ENCODE measurements around the gene RPIA.

Gene RPIA

GRCh38 chr2:88673363-88673762 lies 18.1 kb upstream of the RPIA start:
- TF ChIP-seq POLR2A (IDR thresholded peaks at IDR 0.05; ENCODE audit: extremely low read depth, insufficient read length) (no peak), MAX (IDR thresholded peaks at IDR 0.05; ENCODE audit: low read depth, low read length) (no peak), CTCF (IDR thresholded peaks at IDR 0.05; ENCODE audit: low read depth, low read length) (no peak), MYC (IDR thresholded peaks at IDR 0.05; ENCODE audit: low read depth, low read length) (no peak)
- H3K4me3 ChIP-seq (ENCODE audit: low read depth, low read length), result no peak overlapping the region
- no peak for DNase-seq (ENCODE audit: low read depth)

GRCh38 chr2:88680266-88680902 lies 11.1 kb upstream of the RPIA start:
- DNase-seq (ENCODE audit: low read depth), result no peak
- H3K4me3 ChIP-seq (ENCODE audit: low read depth, low read length), result no peak overlapping the region
- no peak for TF ChIP-seq MAX (IDR thresholded peaks at IDR 0.05; ENCODE audit: low read depth, low read length)
- TF ChIP-seq POLR2A (IDR thresholded peaks at IDR 0.05; ENCODE audit: extremely low read depth, insufficient read length), result no peak
- TF ChIP-seq CTCF (IDR thresholded peaks at IDR 0.05; ENCODE audit: low read depth, low read length), result no peak
- TF ChIP-seq MYC (IDR thresholded peaks at IDR 0.05; ENCODE audit: low read depth, low read length), result no peak

- TF ChIP-seq MYC (IDR thresholded peaks at IDR 0.05; ENCODE audit: low read depth, low read length) (no peak), CTCF (IDR thresholded peaks at IDR 0.05; ENCODE audit: low read depth, low read length) (no peak), POLR2A (IDR thresholded peaks at IDR 0.05; ENCODE audit: extremely low read depth, insufficient read length) (no peak), MAX (IDR thresholded peaks at IDR 0.05; ENCODE audit: low read depth, low read length) (no peak)
- no peak for DNase-seq (ENCODE audit: low read depth)
- H3K4me3 ChIP-seq (ENCODE audit: low read depth, low read length), result no peak overlapping the region
Observed at GRCh38 chr2:88680916-88681315, 10.6 kb upstream of the RPIA start.

GRCh38 chr2:88683160-88684021 lies 8.1 kb upstream of the RPIA start:
- H3K4me3 ChIP-seq (ENCODE audit: low read depth, low read length), result no peak overlapping the region
- DNase-seq (ENCODE audit: low read depth), result peak; percentile 15
- no peak for TF ChIP-seq CTCF (IDR thresholded peaks at IDR 0.05; ENCODE audit: low read depth, low read length)
- no peak for TF ChIP-seq POLR2A (IDR thresholded peaks at IDR 0.05; ENCODE audit: extremely low read depth, insufficient read length)
- TF ChIP-seq MAX (IDR thresholded peaks at IDR 0.05; ENCODE audit: low read depth, low read length), result no peak
- TF ChIP-seq MYC (IDR thresholded peaks at IDR 0.05; ENCODE audit: low read depth, low read length), result no peak

- no peak for DNase-seq (ENCODE audit: low read depth)
- TF ChIP-seq CTCF (IDR thresholded peaks at IDR 0.05; ENCODE audit: low read depth, low read length) (no peak), MAX (IDR thresholded peaks at IDR 0.05; ENCODE audit: low read depth, low read length) (no peak), POLR2A (IDR thresholded peaks at IDR 0.05; ENCODE audit: extremely low read depth, insufficient read length) (no peak), MYC (IDR thresholded peaks at IDR 0.05; ENCODE audit: low read depth, low read length) (no peak)
- no peak overlapping the region for H3K4me3 ChIP-seq (ENCODE audit: low read depth, low read length)
Observed at GRCh38 chr2:88684519-88684918, 7.0 kb upstream of the RPIA start.
